ENCODE measurements around the gene ENTHD1.

The ENTHD1 gene

DNA sequence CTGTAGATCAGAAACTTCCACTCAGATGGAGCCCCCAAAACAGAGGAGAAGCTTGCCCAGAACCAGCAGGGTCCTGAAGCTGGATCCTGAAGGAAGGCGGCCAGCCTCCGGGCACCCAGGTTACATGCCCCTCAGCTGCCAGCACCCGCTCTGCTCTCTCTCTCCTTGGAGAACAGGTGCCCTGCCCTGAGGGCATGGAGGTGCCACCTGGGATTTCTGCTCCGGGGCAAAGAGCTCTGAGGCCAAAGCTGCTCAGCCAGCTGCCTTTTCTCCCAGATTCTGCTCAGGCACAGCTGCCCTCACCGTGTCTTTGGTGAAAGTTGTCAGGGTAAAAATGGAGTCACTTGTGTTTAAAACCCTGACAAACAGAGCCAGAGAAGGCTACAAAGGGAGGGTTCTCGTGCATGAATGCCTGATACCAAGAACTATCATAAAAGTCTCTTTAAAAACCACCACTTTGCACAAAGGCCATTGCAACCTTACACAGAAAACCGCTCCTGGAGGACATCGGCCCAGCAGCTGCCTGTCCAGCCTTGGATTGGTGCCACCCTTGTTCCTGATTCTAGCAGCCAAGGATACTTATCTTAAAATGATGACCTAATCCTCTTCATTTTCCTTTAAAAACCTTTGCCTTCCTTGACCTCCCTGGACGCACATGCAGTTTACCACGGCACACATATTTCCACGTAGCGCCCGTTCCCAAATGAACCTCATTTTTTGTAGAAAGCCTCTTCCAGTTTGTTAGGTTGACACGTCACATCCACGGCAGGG, 183.0 kb downstream of the ENTHD1 start:
- DNase-seq = no peak

DNA sequence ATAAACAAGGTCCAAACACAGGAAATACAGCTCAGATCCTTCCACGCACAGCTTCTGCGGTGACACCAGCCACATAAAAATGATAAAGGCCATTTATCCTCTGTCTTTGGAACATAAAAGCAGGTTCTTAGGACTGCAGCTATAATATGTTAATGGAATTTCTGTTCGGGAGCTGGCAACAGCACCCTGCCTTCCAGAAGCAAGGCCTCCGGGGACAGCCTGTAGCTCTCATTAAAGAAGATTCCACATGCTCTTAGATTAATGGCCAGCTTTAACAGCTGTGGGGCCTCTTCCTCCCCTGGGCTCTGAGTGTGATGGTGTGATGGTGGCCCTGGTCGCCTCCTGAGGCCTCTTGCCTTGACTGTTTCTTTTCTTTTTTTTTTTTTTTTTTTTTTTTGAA, 185.7 kb downstream of the ENTHD1 start:
- no peak for DNase-seq

DNA sequence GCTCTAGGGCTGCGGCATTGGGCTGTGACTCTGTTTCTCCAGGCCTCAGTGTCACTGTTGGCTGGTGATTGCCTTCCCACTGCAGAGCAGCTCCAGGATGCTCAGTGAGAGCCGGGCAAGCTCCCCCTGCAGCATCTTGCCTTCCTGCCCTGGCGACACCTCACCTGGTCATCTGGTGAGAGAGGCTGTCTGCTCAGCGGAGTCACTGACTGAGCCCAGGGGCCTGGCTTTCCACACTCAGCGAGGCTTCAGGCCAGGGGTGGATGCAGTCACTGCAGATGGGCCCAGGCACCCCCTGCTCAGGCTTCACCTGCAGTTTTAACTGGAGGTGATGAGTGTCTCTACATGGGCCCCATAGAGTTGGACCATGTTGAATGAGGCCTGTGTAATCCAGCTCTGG, 186.2 kb downstream of the ENTHD1 start:
- DNase-seq = no peak

DNA sequence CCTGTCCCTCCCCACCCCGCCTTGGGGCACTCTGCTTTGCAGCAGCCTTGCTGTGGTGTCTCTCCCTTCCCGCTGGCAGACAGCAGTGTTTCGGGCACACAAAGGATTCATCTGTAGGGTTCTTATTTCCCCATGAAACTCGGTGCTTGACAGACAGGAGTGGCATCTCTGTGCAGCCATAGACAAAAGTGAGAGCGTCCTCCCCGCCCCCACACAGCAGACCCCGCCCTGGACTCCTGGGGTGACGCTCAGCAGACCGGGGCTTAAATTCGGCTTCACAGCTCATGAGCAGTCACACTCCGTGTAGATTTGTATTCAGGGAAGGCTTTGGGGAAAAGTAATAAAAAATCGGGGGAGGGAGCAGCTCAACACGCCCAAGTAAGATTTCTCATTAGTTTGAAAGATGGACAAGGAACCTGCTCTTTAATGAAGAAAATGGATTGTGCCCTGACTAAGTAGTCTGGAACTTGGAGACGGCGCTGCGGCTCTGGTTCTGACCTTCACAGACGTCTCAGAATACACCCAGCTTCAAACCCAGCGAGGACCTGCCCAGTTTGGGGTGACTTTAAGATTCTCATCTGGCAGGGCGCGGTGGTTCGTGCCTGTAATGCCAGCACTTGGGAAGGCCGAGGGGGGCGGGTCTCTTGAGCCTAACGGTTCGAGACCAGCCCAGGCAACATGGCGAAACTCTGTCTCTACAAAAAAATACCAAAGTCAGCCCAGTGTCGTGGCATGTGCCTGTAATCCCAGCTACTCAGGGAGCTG, 187.0 kb downstream of the ENTHD1 start:
- no peak for DNase-seq

DNA sequence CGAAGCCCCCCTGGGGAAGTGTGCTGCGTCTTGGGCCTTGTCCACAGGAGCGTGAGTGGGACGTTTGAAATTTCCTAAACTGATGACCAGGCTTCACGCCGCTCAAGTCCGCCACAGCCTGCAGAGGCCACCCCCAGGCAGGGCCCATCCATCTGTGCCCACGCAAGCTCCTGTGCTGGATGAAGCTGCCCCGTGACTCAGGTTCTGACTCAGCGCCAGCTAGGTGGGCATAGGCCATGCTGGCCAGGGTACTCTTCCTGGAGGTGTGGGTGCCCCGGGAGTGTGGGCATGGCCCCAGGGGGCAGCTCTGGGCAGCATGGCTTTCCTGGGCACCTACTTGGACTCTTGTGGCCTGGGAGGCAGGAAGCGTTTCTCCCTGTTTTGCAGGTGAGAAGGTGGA, 188.2 kb downstream of the ENTHD1 start:
- DNase-seq = no peak

DNA sequence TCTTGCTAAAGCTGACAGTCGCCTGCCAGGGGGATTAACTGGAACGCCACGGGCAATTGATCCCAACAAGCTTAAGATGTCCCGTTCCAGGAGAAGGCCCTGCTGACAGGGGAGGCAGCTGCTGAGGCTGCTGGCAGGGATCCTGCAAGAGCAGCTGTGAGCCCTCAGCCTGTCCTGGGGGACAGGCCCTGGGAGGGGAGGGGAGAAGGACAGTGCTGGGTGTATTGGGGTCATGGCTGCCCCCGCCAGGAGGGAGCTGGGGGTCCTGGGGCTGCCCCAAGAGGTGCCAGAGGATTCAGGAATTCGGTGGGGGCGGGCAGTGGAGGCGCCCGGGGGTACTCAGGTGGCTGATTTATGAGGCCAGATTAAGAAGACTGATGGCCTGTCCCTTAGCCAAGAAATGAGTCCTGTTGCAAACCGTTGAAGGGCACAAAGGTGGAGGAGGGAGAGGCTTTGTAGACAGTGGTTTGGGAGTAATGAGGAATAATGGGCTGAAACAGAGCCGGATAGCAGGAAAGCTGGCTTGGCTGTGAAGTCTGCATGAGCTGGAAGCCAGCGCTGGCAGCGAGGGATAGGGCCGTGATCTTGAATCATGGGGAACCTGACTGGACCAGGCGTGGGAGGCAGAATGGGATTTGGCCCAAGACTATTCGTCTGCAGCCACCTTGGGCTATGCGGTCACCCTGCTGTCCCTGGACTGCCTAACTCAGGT, 189.5 kb downstream of the ENTHD1 start:
- peak; percentile 35 for DNase-seq

DNA sequence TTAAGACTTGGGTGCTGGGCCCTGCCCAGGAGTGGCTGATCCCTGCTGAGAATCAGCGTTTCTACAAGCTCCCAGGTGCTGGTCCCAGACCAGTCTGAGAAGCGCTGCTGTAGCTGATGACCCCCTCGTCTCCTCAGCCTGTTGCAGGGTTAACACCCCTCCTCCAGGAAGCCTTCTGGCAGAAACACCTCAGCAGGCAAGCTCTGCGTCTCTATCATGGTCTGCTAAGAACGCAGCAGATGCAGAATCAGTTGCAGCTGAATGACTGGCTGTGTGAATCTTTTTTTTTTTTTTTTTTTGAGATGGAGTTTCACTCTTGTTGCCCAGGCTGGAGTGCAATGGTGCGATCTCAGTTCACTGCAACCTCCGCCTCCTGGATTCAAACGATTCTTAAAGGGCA, 190.5 kb downstream of the ENTHD1 start:
- no peak for DNase-seq

DNA sequence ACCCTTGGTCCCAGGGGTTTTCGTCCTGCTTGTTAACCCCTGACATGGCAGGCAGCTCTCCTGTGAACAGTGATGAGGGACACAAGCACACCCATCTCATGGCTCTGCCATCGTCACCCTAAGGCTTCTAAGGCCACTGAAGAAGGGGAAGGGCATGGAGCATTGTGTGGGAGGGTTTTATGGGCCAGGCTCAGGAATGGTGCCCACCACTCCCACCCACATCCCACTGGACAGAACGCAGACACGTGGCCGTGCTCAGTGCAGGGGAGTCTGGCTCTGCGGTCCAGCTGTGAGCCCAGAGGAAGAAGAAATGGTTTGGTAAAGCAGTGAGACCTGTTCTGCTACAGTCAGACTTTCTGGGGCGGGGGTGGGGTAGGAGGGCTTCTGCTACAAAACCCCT, 193.0 kb downstream of the ENTHD1 start:
- DNase-seq = no peak

DNA sequence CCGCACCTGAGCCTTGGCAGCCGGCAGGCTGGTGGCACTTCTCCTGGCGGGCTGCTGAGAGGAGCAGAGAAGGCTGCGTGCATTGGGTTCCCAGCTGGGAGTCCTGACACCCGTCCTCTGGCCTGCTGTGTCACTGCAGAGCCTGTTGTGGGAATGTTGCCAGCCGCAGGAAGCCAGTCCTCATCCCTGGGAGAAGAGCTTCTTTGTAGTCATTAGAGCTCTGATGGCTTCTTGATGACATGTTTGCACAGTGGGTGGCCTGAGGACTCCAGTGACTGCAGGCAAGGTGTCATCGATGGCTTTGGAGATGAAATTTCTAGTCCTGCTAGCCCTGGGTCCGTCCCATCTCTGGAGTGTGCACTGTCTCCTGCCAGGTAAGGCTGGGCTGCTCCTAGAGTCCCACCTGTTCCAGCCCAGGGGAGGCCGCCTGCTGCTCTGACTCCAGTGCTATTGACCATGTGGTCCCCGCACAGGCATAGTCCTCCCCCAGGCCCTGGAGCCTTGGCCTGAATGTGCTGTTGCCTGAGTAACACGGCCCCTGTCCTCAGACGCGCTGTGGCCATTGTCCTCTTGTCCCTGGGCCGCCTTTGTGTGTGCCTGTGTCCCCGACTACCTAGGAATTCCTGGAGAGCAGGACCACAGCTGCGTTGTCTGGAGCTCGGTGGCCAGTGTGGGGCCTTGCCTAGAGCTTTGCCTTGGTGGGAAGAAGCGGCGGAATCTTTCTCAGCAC, 193.8 kb downstream of the ENTHD1 start:
- peak; percentile 67 for DNase-seq

DNA sequence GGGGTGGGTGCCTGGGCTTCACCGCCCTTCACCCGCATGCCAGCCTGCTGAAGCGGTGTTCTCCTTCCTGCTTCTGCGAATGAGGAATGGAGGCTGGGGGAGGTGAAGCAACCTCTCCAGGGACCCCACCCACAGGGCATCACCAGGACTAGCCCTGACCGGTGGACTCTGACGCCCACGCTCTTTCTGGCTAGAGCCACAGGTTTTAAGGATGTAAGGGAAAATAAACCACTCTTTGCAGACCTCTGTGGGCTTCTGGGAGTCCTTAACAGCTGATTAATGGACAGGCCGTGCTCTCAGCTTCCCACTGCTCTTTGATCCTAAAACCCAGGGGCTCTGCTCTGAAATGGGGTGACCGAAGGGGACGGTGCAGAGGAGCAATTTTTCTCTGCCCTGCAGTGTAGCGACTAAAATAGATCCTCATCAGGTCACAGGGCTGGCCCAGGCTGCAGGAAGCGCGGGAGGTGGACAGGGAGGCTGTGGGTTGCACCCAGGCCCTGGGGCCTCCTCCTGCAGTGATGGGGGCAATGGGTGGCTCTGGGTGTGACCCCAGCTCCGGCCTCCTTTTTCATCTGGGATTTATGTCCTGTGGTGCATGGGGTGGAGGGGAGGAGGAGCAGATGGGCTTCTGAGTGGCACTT, 195.7 kb downstream of the ENTHD1 start:
- no peak for DNase-seq

DNA sequence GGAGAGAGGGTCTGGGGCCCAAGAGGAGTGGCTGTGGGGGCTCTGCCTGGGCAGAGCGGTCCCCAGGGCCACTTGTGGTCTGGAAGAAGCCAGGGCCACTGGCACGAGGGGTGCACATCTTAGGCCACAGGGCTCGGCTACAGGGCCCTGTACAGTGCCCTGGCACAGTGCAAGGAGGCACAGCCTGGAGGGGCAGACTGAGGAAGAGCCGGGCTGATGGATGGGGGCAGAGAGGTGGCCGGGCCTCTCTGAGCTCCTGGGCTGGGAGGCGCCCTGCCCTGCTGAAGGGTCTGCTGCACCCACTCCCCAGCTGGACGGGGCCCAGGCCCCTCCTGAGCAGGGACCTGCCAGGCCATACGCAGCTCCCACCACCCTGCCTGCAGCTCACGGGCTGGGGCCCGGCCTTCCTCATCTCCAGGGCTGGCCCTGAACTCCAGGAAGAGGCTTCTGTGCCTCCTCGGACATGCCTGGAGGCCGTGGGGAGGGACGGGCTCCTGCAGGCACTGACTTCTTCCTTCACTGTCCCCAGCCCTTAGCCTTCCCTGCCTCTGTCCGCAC, 199.5 kb downstream of the ENTHD1 start:
- no peak for DNase-seq
